MM.1S (cell line): ENCODE results near the gene ERICH4.
"Not testable (repeated sequence)": the region's sequence is repeated elsewhere in the genome, so short reads cannot be mapped to it uniquely, and the experiment has no call there.

Experiments
- DNase-seq: peaks from one replicate; pipeline ENCODE4 v3.0.0-alpha.2; 2015
- H2AFZ ChIP-seq: fragments of 300-600 bp; sonication (generic); 2 replicates; pipeline ENCODE4 v1.6.0; 2016; ENCODE audit warnings: antibody characterized with exemption, low read length
- H3F3A ChIP-seq: fragments of 300-600 bp; sonication (generic); 2 replicates; pipeline ENCODE4 v1.6.1; 2016; ENCODE audit warnings: mild to moderate bottlenecking, antibody characterized with exemption, low read length, moderate library complexity, mixed read lengths; ENCODE audit not compliant: insufficient read depth
- H3K27ac ChIP-seq: fragments of 300-600 bp; sonication (generic); 2 replicates; pipeline ENCODE4 v1.5.1; 2016; ENCODE audit warnings: mild to moderate bottlenecking, low read length
- H3K27me3 ChIP-seq: fragments of 300-600 bp; sonication (generic); replicated peaks from 2 replicates; pipeline ENCODE4 v1.6.0; 2016; ENCODE audit warnings: low read length; ENCODE audit not compliant: insufficient read depth
- H3K36me3 ChIP-seq: fragments of 300-600 bp; sonication (generic); replicated peaks from 2 replicates; pipeline ENCODE4 v1.6.1; 2016; ENCODE audit warnings: mild to moderate bottlenecking, low read length, mixed read lengths; ENCODE audit not compliant: insufficient read depth
- H3K4me1 ChIP-seq: fragments of 300-600 bp; sonication (generic); 2 replicates; pipeline ENCODE4 v1.6.1; 2016; ENCODE audit warnings: low read length, mixed read lengths
- H3K4me2 ChIP-seq: fragments of 300-600 bp; sonication (generic); 2 replicates; pipeline ENCODE4 v1.6.0; 2016; ENCODE audit warnings: low read depth, low read length
- H3K4me3 ChIP-seq: fragments of 300-600 bp; sonication (generic); 2 replicates; pipeline ENCODE4 v1.5.1; 2016; ENCODE audit warnings: low read length, mixed read lengths
- H3K79me2 ChIP-seq: fragments of 300-600 bp; sonication (generic); 2 replicates; pipeline ENCODE4 v1.6.1; 2016; ENCODE audit warnings: mixed run types, low read length, mixed read lengths
- H3K9ac ChIP-seq: fragments of 300-600 bp; sonication (generic); 2 replicates; pipeline ENCODE4 v1.6.1; 2016; ENCODE audit warnings: low read length, mixed read lengths
- H3K9me2 ChIP-seq: fragments of 300-600 bp; sonication (generic); replicated peaks from 2 replicates; pipeline ENCODE4 v1.6.1; 2016; ENCODE audit warnings: mild to moderate bottlenecking, low read length, mixed read lengths; ENCODE audit not compliant: insufficient read depth
- H3K9me3 ChIP-seq: fragments of 300-600 bp; sonication (generic); replicated peaks from 2 replicates; pipeline ENCODE4 v1.6.1; 2016; ENCODE audit warnings: mild to moderate bottlenecking, low read length, mixed read lengths; ENCODE audit not compliant: insufficient read depth
- H4K20me1 ChIP-seq: fragments of 300-600 bp; sonication (generic); 2 replicates; pipeline ENCODE4 v1.6.1; 2016; ENCODE audit warnings: mild to moderate bottlenecking, low read length, moderate library complexity, mixed read lengths; ENCODE audit not compliant: insufficient read depth
- EZH2 ChIP-seq: fragments of 300-600 bp; sonication (generic); optimal IDR thresholded peaks from 2 replicates; pipeline ENCODE3; 2017; ENCODE audit warnings: low read depth, mild to moderate bottlenecking, antibody characterized with exemption, low read length, mixed read lengths
- EZH2phosphoT487 ChIP-seq: fragments of 300-600 bp; sonication (generic); IDR thresholded peaks from 2 replicates; pipeline ENCODE4 v1.6.1; 2018; ENCODE audit warnings: antibody characterized with exemption, low read length
- TF ChIP-seq, protein P1 (sequence below): fragments of 300-600 bp; sonication (generic); IDR thresholded peaks from 2 replicates; pipeline ENCODE4 v1.5.1; 2016; ENCODE audit warnings: antibody characterized with exemption, low read length, mixed read lengths

Gene ERICH4

DNA sequence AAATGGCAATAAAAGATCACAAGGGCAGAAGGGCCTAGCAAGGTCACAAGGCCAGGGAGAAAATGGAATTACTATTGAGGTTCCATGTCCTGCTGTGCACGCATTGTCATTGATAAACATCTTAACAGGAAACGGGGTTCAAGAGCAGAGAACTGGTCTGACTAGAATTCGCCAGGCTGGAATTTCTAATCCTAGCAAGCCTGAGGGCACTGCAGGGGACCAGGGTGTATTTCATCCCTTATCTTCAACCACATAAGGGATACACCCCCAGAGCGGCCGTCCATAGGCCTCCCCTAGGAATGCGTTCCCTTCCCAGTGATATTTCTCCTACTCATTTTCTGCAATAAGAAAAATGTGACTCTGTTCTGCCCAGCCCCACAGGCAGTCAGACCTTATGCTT lies 19.5 kb downstream of the ERICH4 start:
- H3K9me3 ChIP-seq = no peaks in the 10 kb centered on the region
- no peaks in the 10 kb centered on the region for H4K20me1 ChIP-seq
- no peak overlapping the region for H3K4me3 ChIP-seq
- no peaks in the 10 kb centered on the region for H3K79me2 ChIP-seq
- peaks cover 19% of the 10 kb centered on the region for H3K4me1 ChIP-seq
- H3K4me2 ChIP-seq = peak overlapping the region; percentile 56; the same call in 1 of the 2 replicates
- H3K9ac ChIP-seq = no peak overlapping the region
- H3K27ac ChIP-seq = no peak overlapping the region
- no peaks in the 10 kb centered on the region for H3K9me2 ChIP-seq
- H3F3A ChIP-seq = peaks cover 12% of the 10 kb centered on the region; the same call in 1 of the 2 replicates
- DNase-seq = no peak
- TF ChIP-seq, protein P1, sequence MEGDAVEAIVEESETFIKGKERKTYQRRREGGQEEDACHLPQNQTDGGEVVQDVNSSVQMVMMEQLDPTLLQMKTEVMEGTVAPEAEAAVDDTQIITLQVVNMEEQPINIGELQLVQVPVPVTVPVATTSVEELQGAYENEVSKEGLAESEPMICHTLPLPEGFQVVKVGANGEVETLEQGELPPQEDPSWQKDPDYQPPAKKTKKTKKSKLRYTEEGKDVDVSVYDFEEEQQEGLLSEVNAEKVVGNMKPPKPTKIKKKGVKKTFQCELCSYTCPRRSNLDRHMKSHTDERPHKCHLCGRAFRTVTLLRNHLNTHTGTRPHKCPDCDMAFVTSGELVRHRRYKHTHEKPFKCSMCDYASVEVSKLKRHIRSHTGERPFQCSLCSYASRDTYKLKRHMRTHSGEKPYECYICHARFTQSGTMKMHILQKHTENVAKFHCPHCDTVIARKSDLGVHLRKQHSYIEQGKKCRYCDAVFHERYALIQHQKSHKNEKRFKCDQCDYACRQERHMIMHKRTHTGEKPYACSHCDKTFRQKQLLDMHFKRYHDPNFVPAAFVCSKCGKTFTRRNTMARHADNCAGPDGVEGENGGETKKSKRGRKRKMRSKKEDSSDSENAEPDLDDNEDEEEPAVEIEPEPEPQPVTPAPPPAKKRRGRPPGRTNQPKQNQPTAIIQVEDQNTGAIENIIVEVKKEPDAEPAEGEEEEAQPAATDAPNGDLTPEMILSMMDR = no peak
- no peak for TF ChIP-seq EZH2phosphoT487
- no peak for TF ChIP-seq EZH2
- no peaks in the 10 kb centered on the region for H3K27me3 ChIP-seq
- H3K36me3 ChIP-seq = no peaks in the 10 kb centered on the region
- no peak overlapping the region for H2AFZ ChIP-seq

GRCh38 chr19:41463257-41464256 lies 20.6 kb downstream of the ERICH4 start:
- Histone ChIP-seq H3K4me2 (peak overlapping the region; percentile 56), H2AFZ (peak overlapping the region; percentile 58), H3K9ac (peak overlapping the region; percentile 20; the same call in 1 of the 2 replicates), H3K4me1 (peaks cover 11% of the 10 kb centered on the region), H3K4me3 (peak overlapping the region; percentile 51), H3K27ac (peak overlapping the region; percentile 59)
- H3K9me2 ChIP-seq, H3K79me2 ChIP-seq, H4K20me1 ChIP-seq, H3F3A ChIP-seq, H3K9me3 ChIP-seq, H3K36me3 ChIP-seq, H3K27me3 ChIP-seq: not testable (repeated sequence)
- peak; percentile 45 for DNase-seq
- TF ChIP-seq, protein P1 = peak; percentile 14; the same call in 1 of the 2 replicates

- Histone ChIP-seq H3K36me3 (no peaks in the 10 kb centered on the region), H3F3A (no peaks in the 10 kb centered on the region), H3K4me2 (no peak overlapping the region), H4K20me1 (no peaks in the 10 kb centered on the region), H3K27ac (no peak overlapping the region), H3K9ac (no peak overlapping the region), H3K9me3 (no peaks in the 10 kb centered on the region), H3K4me3 (no peak overlapping the region), H2AFZ (no peak overlapping the region), H3K27me3 (peaks cover 22% of the 10 kb centered on the region), H3K79me2 (no peaks in the 10 kb centered on the region), H3K4me1 (0 out of 2 replicates have a peak, but pooled peaks cover 4% of the 10 kb centered on the region), H3K9me2 (no peaks in the 10 kb centered on the region)
- no peak for DNase-seq
- no peak for TF ChIP-seq EZH2
- TF ChIP-seq, protein P1 = no peak
These were observed 33.6 kb downstream of the ERICH4 start for GRCh38 chr19:41476583-41476982.
